ENCODE measurements around the gene JMJD1C.
"Not testable (repeated sequence)": the region's sequence is repeated elsewhere in the genome, so short reads cannot be mapped to it uniquely, and the experiment has no call there.

JMJD1C gene

GRCh38 chr10:63261496-63261895 lies 204.3 kb downstream of the JMJD1C start:
- DNase-seq (ENCODE audit: low read depth): no peak

- no peak for DNase-seq (ENCODE audit: low read depth)
Measured at GRCh38 chr10:63260860-63261251, 204.9 kb downstream of the JMJD1C start.

DNA sequence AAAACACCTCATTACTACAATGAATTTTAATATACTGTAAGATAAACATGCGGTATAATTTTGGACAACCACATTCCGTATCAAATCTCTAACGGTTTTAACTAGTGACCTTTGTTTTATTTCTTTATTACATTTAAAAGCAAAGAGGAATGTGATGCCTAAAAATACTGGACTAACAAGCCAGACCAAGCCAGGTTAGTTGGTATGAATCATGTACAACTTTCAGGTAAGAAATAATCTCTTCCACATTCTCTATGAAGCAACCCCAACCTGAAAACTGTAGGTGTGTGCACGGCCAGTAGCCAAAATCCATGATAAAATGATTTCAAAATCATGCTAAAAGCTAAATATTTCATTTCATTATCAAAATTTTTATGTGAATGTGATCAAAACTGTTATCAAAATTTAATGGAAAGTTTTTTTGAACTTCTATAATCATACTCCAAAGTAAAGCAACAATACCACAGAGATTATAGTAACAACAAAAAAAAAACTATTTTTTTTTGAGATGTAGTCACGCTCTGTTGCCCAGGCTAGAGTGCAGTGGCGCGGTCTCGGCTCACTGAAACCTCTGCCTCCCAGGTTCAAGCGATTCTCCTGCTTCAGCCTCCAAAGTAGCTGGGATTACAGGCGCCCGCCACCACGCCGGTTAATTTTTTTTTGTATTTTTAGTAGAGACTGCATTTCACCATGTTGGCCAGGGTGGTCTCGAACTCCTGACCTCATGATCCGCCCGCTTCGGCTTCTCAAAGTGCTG lies 205.5 kb downstream of the JMJD1C start:
- no peak for DNase-seq (ENCODE audit: low read depth)

DNA sequence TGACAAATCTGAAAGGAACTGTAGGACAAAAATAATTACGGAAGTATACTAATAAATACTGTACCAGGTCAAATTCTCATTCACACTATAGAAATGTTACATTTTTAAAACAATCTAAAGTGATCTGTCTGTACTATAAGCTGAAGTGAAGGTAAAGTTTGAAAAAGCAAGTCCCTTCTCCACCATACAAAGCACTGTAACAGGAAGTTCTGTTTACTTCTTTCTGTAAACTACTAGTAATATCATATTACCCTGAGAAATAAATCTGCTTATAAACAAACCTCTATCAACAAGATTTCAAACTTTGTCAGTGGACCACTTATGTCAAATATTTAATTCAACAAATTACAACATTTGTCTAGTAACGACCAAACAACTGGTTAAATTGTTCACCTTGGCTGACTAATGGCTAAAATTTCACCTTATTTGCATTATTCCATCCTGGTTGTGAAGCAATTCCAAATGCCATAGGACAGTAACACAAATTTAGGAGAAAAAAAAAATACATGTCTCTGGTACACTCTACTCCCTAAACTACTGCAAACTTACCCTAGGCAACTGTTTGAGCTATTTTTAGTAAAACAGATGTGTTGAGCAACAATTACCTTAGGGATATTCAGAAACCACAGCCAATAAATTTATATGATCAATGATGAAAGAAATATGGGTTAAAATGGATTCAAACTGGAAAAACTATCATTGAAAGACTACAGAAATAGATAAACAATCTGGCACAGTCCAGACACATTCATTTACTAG lies 206.7 kb downstream of the JMJD1C start:
- no peak for DNase-seq (ENCODE audit: low read depth)

GRCh38 chr10:63257778-63258177 lies 208.0 kb downstream of the JMJD1C start:
- DNase-seq (ENCODE audit: low read depth): no peak

GRCh38 chr10:63256009-63256773 lies 209.6 kb downstream of the JMJD1C start:
- no peak for DNase-seq (ENCODE audit: low read depth)

GRCh38 chr10:63255316-63255715 lies 210.5 kb downstream of the JMJD1C start:
- no peak for DNase-seq (ENCODE audit: low read depth)

GRCh38 chr10:63253040-63253439 lies 212.7 kb downstream of the JMJD1C start:
- DNase-seq (ENCODE audit: low read depth): no peak

DNA sequence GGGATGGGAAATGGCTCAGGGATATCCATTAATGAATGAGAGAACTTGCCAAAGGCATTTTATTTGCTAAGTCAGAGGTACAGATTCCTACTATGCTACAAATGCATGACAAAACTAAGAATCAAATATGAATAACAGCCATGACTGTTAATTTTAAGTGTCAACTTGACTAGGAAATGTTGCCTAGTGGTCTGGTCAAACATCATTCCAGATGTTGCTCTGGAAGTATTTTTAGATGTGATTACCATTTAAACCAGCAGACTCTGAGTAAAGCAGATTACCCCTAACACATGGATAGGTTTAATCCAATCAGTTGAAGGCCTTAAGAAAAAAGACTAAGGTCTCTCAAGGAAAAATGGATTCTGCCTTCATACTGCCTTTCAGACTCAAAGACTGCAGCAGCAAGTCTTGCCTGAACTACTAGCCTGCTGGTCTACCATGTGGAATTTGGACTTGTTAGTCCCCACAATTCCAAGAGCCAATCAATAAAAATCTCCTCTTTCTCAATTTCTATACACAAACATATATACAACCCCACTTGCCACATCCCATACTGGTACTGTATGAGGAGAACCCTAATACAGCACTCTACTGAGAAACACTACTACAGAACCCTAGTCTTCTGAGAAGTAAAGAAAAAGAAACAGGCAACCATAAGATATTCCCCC lies 213.5 kb downstream of the JMJD1C start:
- DNase-seq (ENCODE audit: low read depth): no peak

- no peak for DNase-seq (ENCODE audit: low read depth)
Measured at GRCh38 chr10:63250032-63250431, 215.7 kb downstream of the JMJD1C start.

DNA sequence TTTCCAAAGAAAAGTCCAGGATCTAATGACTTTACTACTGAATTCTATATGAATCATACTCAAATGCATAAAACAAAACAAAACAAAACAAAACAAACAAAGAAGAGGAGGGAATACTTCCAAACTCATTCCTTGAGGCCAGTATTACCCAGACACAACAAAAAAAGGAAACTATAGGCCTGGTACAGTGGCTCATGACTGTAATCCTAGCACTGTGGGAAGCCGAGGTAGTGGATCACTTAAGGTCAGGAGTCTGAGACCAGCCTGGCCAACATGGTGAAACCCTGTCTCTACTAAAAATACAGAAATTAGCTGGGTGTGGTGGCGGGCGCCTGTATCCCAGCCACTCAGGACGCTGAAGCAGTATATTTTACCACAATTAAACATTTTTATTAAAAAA lies 218.0 kb downstream of the JMJD1C start:
- DNase-seq (ENCODE audit: low read depth): no peak

DNA sequence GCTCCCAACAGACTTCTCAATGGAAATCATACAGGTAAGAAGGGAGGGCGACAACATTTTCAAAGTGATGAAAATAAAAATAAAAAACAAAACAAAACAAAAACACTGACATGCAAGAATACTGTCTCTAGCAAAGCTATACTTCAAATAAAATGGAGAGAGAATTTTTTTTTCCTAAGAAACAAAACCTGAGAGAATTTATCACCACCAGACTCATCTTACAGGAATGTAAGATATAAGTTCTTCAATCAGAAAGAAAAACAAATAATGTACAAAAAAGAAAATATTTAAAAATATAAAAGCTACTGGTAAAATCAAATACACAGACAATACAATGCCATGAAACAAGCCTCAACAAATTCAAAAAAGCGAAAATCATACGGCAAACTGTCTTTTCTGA lies 219.4 kb downstream of the JMJD1C start:
- no peak for DNase-seq (ENCODE audit: low read depth)

DNA sequence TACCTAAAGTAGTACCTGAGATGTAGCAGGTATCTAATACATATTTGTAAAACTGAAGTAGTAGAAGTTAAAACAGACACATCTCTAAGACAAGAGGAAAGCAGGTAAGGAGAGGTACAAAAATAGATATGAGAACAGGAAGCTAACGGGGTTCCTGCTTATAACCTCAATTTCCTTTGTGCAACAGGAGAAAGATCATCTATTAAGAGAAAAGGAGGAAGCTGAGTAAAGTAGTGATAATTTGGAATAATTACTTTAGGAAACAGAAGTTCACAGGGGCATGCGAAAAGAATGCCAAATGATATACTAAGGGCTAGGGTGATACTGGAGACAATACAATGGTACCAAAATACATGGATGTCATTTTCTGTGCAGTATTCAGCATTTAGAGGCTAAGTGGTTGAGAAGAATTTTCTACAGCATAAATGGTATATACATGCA lies 223.9 kb downstream of the JMJD1C start:
- DNase-seq (ENCODE audit: low read depth): no peak

GRCh38 chr10:63240807-63241206 lies 225.0 kb downstream of the JMJD1C start:
- DNase-seq (ENCODE audit: low read depth): no peak

GRCh38 chr10:63238501-63238900 lies 227.3 kb downstream of the JMJD1C start:
- no peak for DNase-seq (ENCODE audit: low read depth)

- no peak for DNase-seq (ENCODE audit: low read depth)
Measured at GRCh38 chr10:63237396-63237795, 228.4 kb downstream of the JMJD1C start.

DNA sequence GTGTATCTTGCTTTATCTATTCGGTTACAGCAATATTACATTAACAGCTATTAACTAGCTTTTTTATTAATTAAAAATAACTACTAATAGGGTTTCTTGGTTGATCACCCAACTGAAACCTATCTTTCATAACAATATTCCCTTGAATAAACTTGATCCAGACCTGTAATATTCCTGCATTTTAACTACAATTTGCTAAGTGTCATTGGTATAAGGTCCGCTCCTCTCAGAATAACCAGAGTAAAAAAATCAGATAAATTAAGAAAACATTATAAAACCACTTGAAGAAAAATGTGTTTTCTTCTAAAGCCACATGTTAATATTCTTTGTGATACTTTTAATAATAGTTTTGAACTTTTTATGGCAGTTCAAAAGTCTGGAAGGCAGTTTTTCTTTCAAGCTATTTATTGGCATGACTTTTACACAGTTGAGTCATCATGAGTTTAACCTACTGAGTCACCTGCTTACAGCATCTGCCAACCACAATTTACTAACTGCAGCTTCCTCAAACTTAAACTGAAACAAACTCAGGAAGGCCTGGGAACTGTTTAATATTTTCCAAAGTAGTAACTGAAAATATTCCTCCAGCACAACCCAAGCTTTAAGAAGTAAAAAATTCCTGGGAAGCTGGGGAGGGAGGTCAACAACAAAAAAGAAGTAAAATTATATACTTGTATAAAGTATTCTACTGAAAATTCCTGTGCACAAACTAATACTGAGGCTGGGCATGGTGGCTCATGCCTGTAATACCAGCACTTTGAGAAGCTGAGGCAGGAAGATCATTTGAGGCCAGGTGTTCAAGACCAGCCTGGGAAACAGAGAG lies 229.5 kb downstream of the JMJD1C start:
- DNase-seq (ENCODE audit: low read depth): no peak

GRCh38 chr10:63235136-63235535 lies 230.6 kb downstream of the JMJD1C start:
- DNase-seq (ENCODE audit: low read depth): not testable (repeated sequence)

DNA sequence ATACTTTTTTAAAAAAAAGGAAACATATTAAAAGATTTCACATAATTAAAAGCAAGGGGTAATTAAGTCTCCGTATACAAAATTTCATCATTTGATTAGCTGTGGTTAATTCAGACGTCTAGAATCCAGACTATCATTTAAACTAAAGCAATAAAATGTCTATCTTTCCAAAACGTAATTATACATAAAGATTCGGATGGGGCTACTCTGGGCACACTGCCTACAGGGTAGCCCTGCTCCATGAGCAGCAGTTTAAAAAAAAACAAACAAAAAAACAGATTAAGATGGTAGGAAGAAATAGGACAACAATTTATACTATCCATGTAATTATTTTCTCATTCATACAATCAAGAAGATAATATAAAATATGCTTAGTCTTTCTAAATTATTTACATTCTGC lies 236.6 kb downstream of the JMJD1C start:
- no peak for DNase-seq (ENCODE audit: low read depth)

- DNase-seq (ENCODE audit: low read depth): no peak
Measured at GRCh38 chr10:63228237-63228636, 237.5 kb downstream of the JMJD1C start.

- no peak for DNase-seq (ENCODE audit: low read depth)
Measured at GRCh38 chr10:63227207-63227895, 238.4 kb downstream of the JMJD1C start.
